Fibroblast of villous mesenchyme (primary cell): Measurements from ENCODE around the gene VPS8. TPM values are rescaled to one million over a fixed set of nuclear protein-coding genes. Genes with fewer than 3 reads are reported as not detected.

Experiments
- DNase-seq: peaks from one replicate; pipeline ENCODE4 v3.0.0-alpha.2; 2010; ENCODE audit warnings: low read depth
- H3K4me3 ChIP-seq: 2 replicates; pipeline ENCODE4 v1.5.1; 2011; ENCODE audit warnings: low read depth, mild to moderate bottlenecking, low read length
- CTCF ChIP-seq: IDR thresholded peaks from 2 replicates; pipeline ENCODE4 v1.5.1; 2012; ENCODE audit warnings: low read depth, mild to moderate bottlenecking, low read length; ENCODE audit not compliant: insufficient read depth
- total RNA-seq: library from RNA; depleted of rRNA; stranded (reverse); fragments of >200 nt; gene quantifications from 2 replicates; pipeline ENCODE4 v1.2.3, GENCODE V29; 2012

The VPS8 gene
- total RNA-seq, 1 donor = 92.8 TPM

GRCh38 chr3:184850201-184850600, 38.2 kb downstream of the VPS8 start:
- no peak for TF ChIP-seq CTCF
- H3K4me3 ChIP-seq = no peak overlapping the region
- no peak for DNase-seq

GRCh38 chr3:184857099-184857498, 45.1 kb downstream of the VPS8 start:
- H3K4me3 ChIP-seq = no peak overlapping the region
- no peak for DNase-seq
- TF ChIP-seq CTCF = no peak

- TF ChIP-seq CTCF = no peak
- no peak overlapping the region for H3K4me3 ChIP-seq
- no peak for DNase-seq
Observed at GRCh38 chr3:184864000-184864399, 52.0 kb downstream of the VPS8 start.

GRCh38 chr3:184868477-184868876, 56.5 kb downstream of the VPS8 start:
- no peak for TF ChIP-seq CTCF
- no peak overlapping the region for H3K4me3 ChIP-seq
- DNase-seq = peak; percentile 1

- H3K4me3 ChIP-seq = no peak overlapping the region
Observed at GRCh38 chr3:184872200-184872599, 60.2 kb downstream of the VPS8 start.

GRCh38 chr3:184873141-184873540, 61.2 kb downstream of the VPS8 start:
- DNase-seq = no peak
- TF ChIP-seq CTCF = no peak

More at GRCh38 chr3:184872200-184872599, 60.2 kb downstream of the VPS8 start:
- no peak for DNase-seq
- no peak for TF ChIP-seq CTCF

More at GRCh38 chr3:184873141-184873540, 61.2 kb downstream of the VPS8 start:
- no peak overlapping the region for H3K4me3 ChIP-seq
